Testis (tissue), 2 donors: Measurements from ENCODE around the gene PAQR4.

Experiments used
- POLR2A ChIP-seq: fragments of 450-650 bp; IDR thresholded peaks from one replicate; pipeline ENCODE4 v1.6.1; 2017; ENCODE audit warnings: antibody characterized with exemption, mild to moderate bottlenecking, moderate library complexity
- TF ChIP-seq, protein P1 (sequence below), 3 experiments: fragments of 450-650 bp in 2 of 3; fragments of 200-600 bp in 1 of 3; sonication (generic) in 1 of 3; IDR thresholded peaks; one replicate each; pipeline ENCODE4 v1.5.1; 2016 to 2019; ENCODE audit warnings: antibody characterized with exemption in 3 of 3, mild to moderate bottlenecking in 2 of 3, moderate library complexity in 1 of 3

DNA sequence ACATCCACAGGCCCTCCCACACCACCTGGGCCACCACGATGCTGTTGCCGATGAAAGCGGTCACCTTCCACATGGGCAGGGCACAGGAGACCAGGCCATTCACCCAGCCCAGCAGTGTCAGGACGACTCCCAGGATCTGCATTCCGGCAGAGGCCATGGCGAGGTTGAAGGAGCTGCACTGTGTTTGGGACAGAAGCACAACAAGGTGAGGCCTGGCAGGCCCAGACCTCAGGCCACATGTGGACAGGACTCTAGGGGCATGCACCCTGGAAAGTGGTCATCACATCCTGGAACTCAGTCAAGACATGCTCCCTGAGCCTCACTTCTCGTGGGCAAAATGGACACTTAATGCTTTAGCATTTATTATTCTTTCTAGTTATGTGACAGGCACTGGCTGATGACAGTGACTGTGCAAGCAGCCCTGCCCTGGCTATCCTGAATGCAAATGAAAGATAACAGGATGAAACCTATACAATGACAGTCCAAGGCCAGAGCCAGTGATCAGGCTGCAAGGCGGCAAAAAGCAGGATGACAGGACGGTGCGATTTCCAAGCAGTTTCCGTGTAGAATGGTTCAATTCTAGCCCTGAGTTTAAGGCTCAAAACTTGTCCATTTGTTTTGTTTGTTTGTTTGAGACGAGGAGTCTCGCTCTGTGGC lies 46.8 kb downstream of the PAQR4 start:
- TF ChIP-seq, protein P1, sequence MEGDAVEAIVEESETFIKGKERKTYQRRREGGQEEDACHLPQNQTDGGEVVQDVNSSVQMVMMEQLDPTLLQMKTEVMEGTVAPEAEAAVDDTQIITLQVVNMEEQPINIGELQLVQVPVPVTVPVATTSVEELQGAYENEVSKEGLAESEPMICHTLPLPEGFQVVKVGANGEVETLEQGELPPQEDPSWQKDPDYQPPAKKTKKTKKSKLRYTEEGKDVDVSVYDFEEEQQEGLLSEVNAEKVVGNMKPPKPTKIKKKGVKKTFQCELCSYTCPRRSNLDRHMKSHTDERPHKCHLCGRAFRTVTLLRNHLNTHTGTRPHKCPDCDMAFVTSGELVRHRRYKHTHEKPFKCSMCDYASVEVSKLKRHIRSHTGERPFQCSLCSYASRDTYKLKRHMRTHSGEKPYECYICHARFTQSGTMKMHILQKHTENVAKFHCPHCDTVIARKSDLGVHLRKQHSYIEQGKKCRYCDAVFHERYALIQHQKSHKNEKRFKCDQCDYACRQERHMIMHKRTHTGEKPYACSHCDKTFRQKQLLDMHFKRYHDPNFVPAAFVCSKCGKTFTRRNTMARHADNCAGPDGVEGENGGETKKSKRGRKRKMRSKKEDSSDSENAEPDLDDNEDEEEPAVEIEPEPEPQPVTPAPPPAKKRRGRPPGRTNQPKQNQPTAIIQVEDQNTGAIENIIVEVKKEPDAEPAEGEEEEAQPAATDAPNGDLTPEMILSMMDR (IDR thresholded peaks at IDR 0.05) = no peak
- no peak for TF ChIP-seq POLR2A
